ENCODE measurements around the gene C2CD2.

Gene C2CD2

DNA sequence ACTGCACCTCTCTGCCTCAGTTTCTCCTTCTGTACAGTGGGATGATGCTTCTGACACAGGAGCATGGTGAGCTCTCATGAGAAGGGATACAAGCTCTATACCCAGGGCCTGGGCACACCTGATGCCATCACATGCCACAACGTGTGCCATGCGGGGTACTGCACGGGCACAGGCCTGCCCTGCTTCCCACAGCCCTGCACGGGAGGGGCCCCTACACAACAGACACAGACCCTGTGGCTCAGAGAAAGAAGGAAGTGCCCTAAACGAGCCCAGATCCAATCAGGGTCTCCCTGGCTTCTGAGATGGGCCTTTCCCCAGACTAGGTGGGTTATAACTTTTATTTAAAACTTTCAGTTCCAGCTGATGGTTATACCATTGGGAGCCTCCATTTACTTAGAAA lies 24.6 kb downstream of the C2CD2 start:
- DNase-seq = no peak

- DNase-seq = no peak
Observed at GRCh38 chr21:41928621-41929220, 25.1 kb downstream of the C2CD2 start.

DNA sequence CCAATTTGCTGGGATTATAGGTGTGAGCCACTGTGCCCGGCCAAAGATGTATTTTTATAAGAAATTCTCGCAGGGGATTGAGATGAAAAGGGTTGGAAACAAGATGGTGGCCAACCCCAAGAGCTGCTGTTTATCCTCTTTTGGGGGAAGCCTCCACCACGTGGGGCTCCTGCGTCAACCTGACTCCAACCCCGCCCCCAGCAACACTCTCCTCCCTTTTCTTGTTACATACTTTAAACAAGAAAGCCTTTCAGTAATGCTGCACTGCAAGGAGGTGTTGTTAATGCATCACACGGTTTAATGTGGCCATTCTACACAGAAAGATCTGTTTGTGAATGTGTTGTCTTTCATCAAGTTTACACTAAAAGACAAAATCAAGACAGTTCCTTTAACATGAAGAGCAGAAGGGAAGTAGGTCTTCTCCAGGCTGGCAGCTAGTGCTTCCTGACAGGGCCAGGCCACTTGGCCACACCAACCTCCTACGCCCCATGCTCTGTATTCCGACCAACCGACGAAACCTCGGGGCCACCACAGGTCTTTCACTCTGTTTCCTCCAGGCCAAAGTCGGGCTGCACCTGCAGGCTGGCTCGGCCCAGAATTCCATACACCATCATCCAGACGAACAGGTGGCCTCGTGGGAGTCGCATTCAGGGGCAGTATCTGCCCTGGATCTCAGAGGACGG lies 25.9 kb downstream of the C2CD2 start:
- peak in 1 of 5 experiments; percentile 26 for DNase-seq

DNA sequence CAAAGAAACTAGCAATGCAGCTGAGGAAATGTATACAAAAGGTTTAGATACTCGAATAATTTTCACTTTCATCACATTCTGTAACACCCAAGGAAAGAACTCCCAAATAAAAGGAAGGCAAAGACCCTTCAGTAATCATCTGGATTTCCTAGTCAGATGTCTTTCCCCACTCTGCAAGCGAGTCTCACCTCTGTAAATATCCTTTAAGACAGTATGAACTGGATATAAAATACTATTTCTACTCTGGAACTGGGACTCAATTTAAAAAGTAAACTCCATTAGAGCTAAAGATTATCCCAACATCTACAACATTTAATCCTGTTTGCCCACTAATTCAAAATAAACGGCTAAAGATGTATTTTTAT lies 27.0 kb downstream of the C2CD2 start:
- DNase-seq = no peak

GRCh38 chr21:41926117-41926806 lies 27.6 kb downstream of the C2CD2 start:
- peak in 2 of 5 experiments; percentile 34 to 81 for DNase-seq

DNA sequence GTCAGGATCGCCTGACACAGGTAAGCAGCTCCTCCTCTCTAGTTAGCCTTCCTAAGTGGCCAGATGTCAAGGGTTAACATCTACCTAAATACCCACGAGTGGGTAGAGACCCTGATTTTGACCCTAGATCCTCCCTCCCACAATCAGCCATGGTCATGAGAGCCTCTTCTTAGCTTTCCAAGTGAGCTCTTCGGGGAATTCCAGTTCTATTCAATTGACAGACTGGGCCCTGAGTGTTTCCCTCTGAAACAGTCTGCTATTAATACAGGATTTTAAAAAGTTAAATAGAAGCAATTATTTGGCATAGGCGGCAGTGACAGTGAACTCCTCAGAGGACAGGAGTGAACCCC lies 28.1 kb downstream of the C2CD2 start:
- DNase-seq = no peak

DNA sequence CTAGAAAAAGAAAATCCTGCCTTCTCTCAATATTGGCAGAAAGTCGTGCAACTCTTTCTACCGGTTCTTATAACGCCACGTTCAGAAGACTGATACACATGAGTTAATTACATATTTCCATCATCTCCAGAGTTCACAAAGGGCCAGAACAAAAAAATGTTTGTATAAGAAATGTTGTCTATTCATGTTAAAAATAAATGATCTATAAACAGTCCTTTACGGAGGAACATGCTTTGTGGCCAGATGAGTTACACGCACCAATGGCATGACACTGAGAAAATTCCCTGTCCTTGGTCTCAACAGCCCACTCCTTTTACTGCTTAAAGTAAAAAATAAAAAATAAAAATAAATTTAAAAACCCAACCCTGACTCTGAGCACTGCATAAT lies 29.5 kb downstream of the C2CD2 start:
- DNase-seq = no peak

GRCh38 chr21:41923631-41924367 lies 30.0 kb downstream of the C2CD2 start:
- DNase-seq = peak in 1 of 5 experiments; percentile 60

GRCh38 chr21:41923186-41923585 lies 30.6 kb downstream of the C2CD2 start:
- no peak for DNase-seq

GRCh38 chr21:41921021-41921420 lies 32.8 kb downstream of the C2CD2 start:
- DNase-seq = no peak

- no peak for DNase-seq
Observed at GRCh38 chr21:41920476-41920875, 33.3 kb downstream of the C2CD2 start.

DNA sequence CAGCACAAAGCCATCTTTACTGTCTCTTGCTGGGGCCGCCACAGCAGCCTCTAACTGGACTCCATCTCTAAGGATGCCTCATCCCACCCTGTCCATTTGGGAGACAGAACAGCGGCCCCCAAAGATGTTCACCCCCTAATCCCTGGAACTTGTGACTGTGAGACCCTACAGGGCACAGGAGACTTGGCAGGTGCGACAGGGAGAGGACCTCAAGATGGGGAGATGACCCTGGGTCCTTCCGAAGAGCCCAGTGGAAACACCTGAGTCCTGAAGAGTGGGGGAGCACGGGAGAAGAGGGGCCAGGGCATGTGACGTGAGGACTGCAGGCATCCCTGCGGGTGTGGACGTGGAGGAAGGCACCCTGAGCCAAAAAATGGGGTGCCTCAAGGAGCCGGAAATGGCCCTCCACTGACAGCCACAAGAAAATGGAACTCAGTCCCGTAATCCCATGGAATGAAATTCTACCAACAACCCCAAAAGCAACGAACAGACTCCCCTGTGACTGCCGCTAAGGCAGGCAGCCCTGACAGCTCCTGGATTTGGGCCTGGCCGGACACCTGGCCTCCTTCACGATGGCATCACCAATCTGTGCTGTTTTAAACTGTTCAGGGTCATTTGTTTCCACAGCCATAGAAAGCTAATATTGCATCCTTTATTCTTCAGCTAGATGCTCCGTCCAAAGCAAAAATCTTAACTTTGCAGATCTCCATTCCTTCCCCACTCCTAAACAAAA lies 34.0 kb downstream of the C2CD2 start:
- DNase-seq = no peak

DNA sequence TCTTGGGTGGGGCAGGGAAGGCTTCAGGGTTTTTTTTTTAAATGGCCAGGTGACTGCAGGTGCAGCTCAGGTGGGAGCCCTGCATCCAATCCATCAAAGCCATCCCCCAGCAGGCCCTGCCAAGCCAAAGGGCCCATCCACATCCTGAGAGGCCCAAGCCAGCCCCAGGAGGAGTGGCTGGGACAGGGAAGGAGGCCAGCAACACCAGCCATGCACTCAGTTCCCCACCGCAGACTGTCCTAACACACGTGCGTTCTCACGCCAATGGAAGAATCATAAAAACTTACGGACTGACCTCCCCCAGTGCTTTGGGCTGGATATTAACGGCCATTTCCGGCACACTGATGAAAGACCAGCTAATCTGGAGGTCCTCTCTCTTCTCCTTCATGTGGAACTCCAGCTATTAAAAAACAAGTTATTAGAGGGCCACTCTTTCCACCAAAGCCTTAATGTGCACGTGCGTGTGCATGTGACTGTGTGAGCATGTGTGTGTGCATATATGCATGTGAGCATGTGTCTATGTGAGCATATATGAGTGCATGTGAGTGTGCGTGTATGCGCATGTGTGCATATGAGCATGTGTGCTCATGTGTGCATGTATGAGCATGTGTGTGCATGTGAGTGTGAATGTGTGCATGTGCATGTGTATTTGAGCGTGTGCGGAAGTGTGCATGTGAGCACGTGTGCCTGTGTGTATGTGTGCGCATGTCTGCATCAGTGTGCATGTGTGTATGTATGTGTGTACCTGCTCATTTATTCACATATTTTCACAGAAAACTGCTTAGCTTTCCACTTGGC lies 35.1 kb downstream of the C2CD2 start:
- no peak for DNase-seq

GRCh38 chr21:41917531-41917930 lies 36.3 kb downstream of the C2CD2 start:
- DNase-seq = no peak

DNA sequence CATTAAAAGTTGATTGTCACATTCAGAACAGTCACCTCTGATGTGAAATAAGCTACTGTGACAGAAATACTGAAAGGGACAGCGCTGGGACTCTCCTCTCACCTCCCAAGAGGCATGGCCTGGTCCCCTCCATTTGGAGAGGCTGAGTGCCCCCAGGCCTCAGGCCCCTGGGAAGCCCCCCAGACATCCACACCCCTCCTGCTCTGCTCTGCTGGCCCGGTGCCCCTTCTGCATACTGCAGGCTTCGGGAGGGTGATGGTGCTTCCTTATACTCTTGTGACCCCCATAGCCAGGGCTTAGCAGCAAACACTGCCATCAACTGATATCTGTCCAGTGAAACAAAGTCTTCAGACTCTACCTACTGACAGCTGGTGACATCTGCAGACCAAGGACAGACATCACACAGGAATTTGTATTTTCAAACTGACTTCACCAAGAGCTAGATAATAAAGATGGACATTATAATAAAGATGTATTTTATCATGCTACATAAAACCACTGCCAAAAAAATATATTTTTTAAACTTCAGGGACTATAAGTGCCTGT lies 36.9 kb downstream of the C2CD2 start:
- no peak for DNase-seq

DNA sequence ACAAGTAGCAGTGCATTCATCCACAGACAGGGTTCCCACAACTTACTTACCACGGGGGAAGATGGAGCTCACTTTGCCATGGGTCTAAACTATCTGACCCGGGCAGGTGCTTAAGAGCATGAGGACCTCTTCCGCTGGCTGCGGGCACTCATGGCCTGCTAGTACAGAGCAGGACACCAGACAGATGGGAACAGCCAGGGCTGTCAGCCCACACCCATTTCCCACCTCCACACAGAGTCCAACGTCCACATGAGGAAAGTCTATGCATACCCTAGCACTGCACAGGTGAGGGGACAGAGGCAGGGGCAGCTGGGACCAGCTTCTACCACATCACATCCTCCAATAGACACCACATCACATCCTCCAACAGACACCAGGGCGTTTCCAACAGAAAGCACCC lies 38.9 kb downstream of the C2CD2 start:
- DNase-seq = no peak

- no peak for DNase-seq
Observed at GRCh38 chr21:41914358-41914757, 39.5 kb downstream of the C2CD2 start.

- DNase-seq = no peak
Observed at GRCh38 chr21:41913230-41913629, 40.6 kb downstream of the C2CD2 start.

- DNase-seq = no peak
Observed at GRCh38 chr21:41908829-41909228, 45.0 kb downstream of the C2CD2 start.

- no peak for DNase-seq
Observed at GRCh38 chr21:41907496-41908258, 46.1 kb downstream of the C2CD2 start.

DNA sequence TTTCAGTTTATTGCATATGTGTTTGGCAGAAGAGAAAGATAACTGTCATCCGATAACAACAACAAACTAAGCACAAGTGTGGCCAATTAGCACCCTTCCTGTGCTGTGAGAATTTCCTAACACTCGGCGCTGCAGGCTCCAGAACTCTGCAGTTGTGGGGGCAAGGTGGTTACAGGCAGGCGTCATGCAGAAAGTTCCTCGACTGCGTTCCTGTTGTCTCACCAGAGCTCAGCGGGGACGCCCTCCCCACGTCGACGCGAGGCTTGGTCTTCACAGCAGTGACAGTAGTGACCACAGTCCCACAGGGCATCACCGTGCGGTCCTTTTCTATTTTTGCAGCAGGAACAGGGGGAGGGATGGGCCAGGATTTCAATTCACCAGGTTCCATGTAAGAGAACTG lies 47.0 kb downstream of the C2CD2 start:
- no peak for DNase-seq
